CD4-positive, alpha-beta T cell treated with Interleukin-15 for 1 hour (primary cell): ENCODE results near the gene BCR.

Source experiments
- DNase-seq: peaks from one replicate; pipeline ENCODE4 v3.0.0-alpha.2; 2020

Gene BCR

GRCh38 chr22:23266780-23267179 is 86.5 kb downstream of the BCR start:
- DNase-seq, result no peak

GRCh38 chr22:23267226-23268043 is 87.1 kb downstream of the BCR start:
- DNase-seq, result no peak

- no peak for DNase-seq
These were observed 87.9 kb downstream of the BCR start for GRCh38 chr22:23268139-23268712.

GRCh38 chr22:23268877-23269276 is 88.6 kb downstream of the BCR start:
- DNase-seq, result no peak

- peak; percentile 25 for DNase-seq
These were observed 89.3 kb downstream of the BCR start for GRCh38 chr22:23269441-23270211.

- DNase-seq, result no peak
These were observed 90.0 kb downstream of the BCR start for GRCh38 chr22:23270212-23270733.

GRCh38 chr22:23270798-23271596 is 90.7 kb downstream of the BCR start:
- no peak for DNase-seq

GRCh38 chr22:23271597-23271908 is 91.2 kb downstream of the BCR start:
- DNase-seq, result no peak

GRCh38 chr22:23272371-23272770 is 92.1 kb downstream of the BCR start:
- no peak for DNase-seq

GRCh38 chr22:23272834-23273233 is 92.5 kb downstream of the BCR start:
- no peak for DNase-seq

GRCh38 chr22:23273445-23274145 is 93.3 kb downstream of the BCR start:
- DNase-seq, result no peak

- DNase-seq, result no peak
These were observed 93.8 kb downstream of the BCR start for GRCh38 chr22:23274146-23274526.

- DNase-seq, result no peak
These were observed 94.8 kb downstream of the BCR start for GRCh38 chr22:23274891-23275694.

GRCh38 chr22:23275751-23276150 is 95.4 kb downstream of the BCR start:
- no peak for DNase-seq

- peak; percentile 55 for DNase-seq
These were observed 96.6 kb downstream of the BCR start for GRCh38 chr22:23276656-23277582.

GRCh38 chr22:23277583-23278295 is 97.4 kb downstream of the BCR start:
- DNase-seq, result no peak

- no peak for DNase-seq
These were observed 98.8 kb downstream of the BCR start for GRCh38 chr22:23278883-23279675.

GRCh38 chr22:23279781-23280180 is 99.5 kb downstream of the BCR start:
- no peak for DNase-seq
